Sigmoid colon (tissue), 7 donors: ENCODE data around the gene FSTL5. TPM values are rescaled to one million over a fixed set of nuclear protein-coding genes. Genes with fewer than 3 reads are reported as not detected.

Experiments used
- DNase-seq: peaks from one replicate; pipeline ENCODE4 v3.0.0-alpha.2; 2019
- H3K27ac ChIP-seq, 4 donors: fragments of 200-600 bp; sonication (generic); one replicate each; pipeline ENCODE4 v1.5.1; 2016 to 2019; ENCODE audit warnings: mild to moderate bottlenecking in 1 of 4
- H3K27me3 ChIP-seq, 3 donors: fragments of 200-600 bp; sonication (generic); one replicate each; pipeline ENCODE4 v1.5.1; 2019; ENCODE audit warnings: mild to moderate bottlenecking in 1 of 3
- H3K36me3 ChIP-seq, 4 donors: fragments of 200-600 bp; sonication (generic); one replicate each; pipeline ENCODE4 v1.5.1; 2016 to 2019
- H3K4me1 ChIP-seq, 4 donors: fragments of 200-600 bp; sonication (generic); one replicate each; pipeline ENCODE4 v1.5.1; 2017 to 2019
- H3K4me3 ChIP-seq, 4 donors: fragments of 200-600 bp; sonication (generic); one replicate each; pipeline ENCODE4 v1.5.1; 2017 to 2019; ENCODE audit warnings: mild to moderate bottlenecking in 2 of 4, moderate library complexity in 1 of 4
- H3K9me3 ChIP-seq, 4 donors: fragments of 200-600 bp in 3 of 4; sonication (generic) in 3 of 4; one replicate each; pipeline versions ENCODE4 v1.5.1 to v1.6.1; 2013 to 2019
- EP300 ChIP-seq, 4 donors: sonication (generic); formaldehyde crosslinking; IDR thresholded peaks; one replicate each; pipeline ENCODE4 v1.6.1; 2017; ENCODE audit warnings: antibody characterized with exemption in 4 of 4
- POLR2A ChIP-seq, 2 donors: fragments of 450-650 bp; IDR thresholded peaks; one replicate each; pipeline ENCODE4 v1.6.1; 2016; ENCODE audit warnings: antibody characterized with exemption in 2 of 2, mild to moderate bottlenecking in 2 of 2, moderate library complexity in 2 of 2
- POLR2AphosphoS5 ChIP-seq, 4 donors: sonication (generic); formaldehyde crosslinking; IDR thresholded peaks; one replicate each; pipeline ENCODE4 v1.6.1; 2017; ENCODE audit warnings: antibody characterized with exemption in 4 of 4
- WGBS, 2 donors: extraction: QIAGEN DNeasy Blood & Tissue Kit; methylation state at CpG; one replicate each; pipeline ENCODE4 v1.1.7; 2013; 5-methylcytosine and 5-hydroxymethylcytosine counted together
- intact Hi-C: fragments of 100-400 bp; cut with DNase I; formaldehyde crosslinking; loops from one replicate; pipeline ENCODE4 v1.15.1; 2023
- polyA plus RNA-seq, 3 donors: library from polyadenylated mRNA; stranded (reverse); fragments of 200-250 nt; gene quantifications; one replicate each; pipeline ENCODE4 v1.2.3, GENCODE V29; 2013
- total RNA-seq, 4 donors: library from RNA; depleted of rRNA; stranded (reverse); fragments of >200 nt; gene quantifications; one replicate each; pipeline ENCODE4 v1.1.0, GENCODE V29; 2016
- TF ChIP-seq, protein P1 (sequence below), 4 experiments: fragments of 450-650 bp in 3 of 4; fragments of 200-600 bp in 1 of 4; IDR thresholded peaks; one replicate each; pipeline ENCODE4 v1.5.1; 2016 to 2019; ENCODE audit warnings: antibody characterized with exemption in 4 of 4, mild to moderate bottlenecking in 3 of 4, moderate library complexity in 2 of 4
- donor health status: healthy with polysubstance abuse.
- donor health status: Bipolar disorder and iron deficiency.
- donor health status: healthy.

Gene FSTL5
- total and polyA plus RNA-seq, 7 donors = 0.42 to 1.8 (median 0.82) TPM; not detected in 2

- Histone ChIP-seq H3K27ac (no peak overlapping the region), H3K4me3 (no peak overlapping the region), H3K4me1 (no peaks in the 10 kb centered on the region), H3K36me3 (no peaks in the 10 kb centered on the region), H3K27me3 (no peaks in the 10 kb centered on the region), H3K9me3 (no peaks in the 10 kb centered on the region)
- no peak for DNase-seq
- intact Hi-C loops = no loop called here
- WGBS, 2 donors = 64 to 85% methylated on average over 2 of the region's 2 CpGs
- no peak for TF ChIP-seq POLR2A (IDR thresholded peaks at IDR 0.05)
- no peak for TF ChIP-seq POLR2AphosphoS5 (IDR thresholded peaks at IDR 0.05)
- no peak for TF ChIP-seq EP300 (IDR thresholded peaks at IDR 0.05)
- TF ChIP-seq, protein P1, sequence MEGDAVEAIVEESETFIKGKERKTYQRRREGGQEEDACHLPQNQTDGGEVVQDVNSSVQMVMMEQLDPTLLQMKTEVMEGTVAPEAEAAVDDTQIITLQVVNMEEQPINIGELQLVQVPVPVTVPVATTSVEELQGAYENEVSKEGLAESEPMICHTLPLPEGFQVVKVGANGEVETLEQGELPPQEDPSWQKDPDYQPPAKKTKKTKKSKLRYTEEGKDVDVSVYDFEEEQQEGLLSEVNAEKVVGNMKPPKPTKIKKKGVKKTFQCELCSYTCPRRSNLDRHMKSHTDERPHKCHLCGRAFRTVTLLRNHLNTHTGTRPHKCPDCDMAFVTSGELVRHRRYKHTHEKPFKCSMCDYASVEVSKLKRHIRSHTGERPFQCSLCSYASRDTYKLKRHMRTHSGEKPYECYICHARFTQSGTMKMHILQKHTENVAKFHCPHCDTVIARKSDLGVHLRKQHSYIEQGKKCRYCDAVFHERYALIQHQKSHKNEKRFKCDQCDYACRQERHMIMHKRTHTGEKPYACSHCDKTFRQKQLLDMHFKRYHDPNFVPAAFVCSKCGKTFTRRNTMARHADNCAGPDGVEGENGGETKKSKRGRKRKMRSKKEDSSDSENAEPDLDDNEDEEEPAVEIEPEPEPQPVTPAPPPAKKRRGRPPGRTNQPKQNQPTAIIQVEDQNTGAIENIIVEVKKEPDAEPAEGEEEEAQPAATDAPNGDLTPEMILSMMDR (IDR thresholded peaks at IDR 0.05) = no peak
Measured at GRCh38 chr4:162010362-162010761, 153.4 kb downstream of the FSTL5 start.

DNA sequence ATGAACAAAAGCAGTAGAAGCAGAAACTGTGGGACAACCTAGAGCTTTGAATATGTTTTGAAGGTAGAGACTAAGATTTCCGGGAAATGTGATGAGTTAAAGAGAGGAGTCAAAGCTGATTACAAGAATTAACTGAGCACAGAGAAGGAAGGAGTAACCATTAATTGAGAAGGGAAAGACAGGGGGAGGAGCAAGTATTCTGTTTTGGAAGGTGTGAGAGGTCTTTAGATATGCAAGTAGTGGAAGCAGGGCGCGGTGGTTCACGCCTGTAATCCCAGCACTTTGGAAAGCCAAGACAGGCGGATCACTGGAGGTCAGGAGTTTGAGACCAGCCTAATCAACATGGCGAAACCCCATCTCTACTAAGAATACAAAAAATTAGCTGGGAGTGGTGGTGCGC is 171.5 kb downstream of the FSTL5 start:
- Histone ChIP-seq H3K27me3 (no peaks in the 10 kb centered on the region), H3K27ac (no peak overlapping the region), H3K4me1 (no peaks in the 10 kb centered on the region), H3K4me3 (no peak overlapping the region), H3K9me3 (no peaks in the 10 kb centered on the region), H3K36me3 (no peaks in the 10 kb centered on the region)
- no peak for TF ChIP-seq EP300 (IDR thresholded peaks at IDR 0.05)
- no peak for TF ChIP-seq POLR2AphosphoS5 (IDR thresholded peaks at IDR 0.05)
- TF ChIP-seq, protein P1 (IDR thresholded peaks at IDR 0.05) = no peak
- no peak for TF ChIP-seq POLR2A (IDR thresholded peaks at IDR 0.05)
- 87 to 91% methylated on average over 7 of the region's 7 CpGs for WGBS, 2 donors
- intact Hi-C loops = no loop called here
- DNase-seq = no peak

DNA sequence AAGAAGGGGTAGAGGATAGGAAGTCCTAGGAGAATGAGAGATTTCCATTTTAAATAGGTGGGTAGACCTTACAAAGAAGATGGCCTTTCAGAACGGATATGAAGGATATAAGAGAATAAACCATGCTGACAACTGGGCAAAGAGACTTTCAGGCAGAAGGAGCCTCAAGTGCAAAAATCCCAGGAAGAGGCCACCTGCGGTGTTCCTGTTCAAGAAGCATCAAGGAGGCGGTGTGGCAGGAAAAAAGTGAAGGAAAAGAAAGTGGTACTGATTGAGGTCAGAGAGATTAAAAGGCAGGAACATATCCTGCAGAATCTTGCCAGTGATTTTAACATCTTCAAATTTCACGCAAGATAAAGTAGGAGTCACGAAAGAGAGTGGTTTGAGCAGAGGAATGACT is 172.0 kb downstream of the FSTL5 start:
- TF ChIP-seq, protein P1 (IDR thresholded peaks at IDR 0.05) = no peak
- TF ChIP-seq EP300 (IDR thresholded peaks at IDR 0.05) = no peak
- no peak for TF ChIP-seq POLR2AphosphoS5 (IDR thresholded peaks at IDR 0.05)
- no peak for TF ChIP-seq POLR2A (IDR thresholded peaks at IDR 0.05)
- Histone ChIP-seq H3K4me1 (no peaks in the 10 kb centered on the region), H3K27me3 (no peaks in the 10 kb centered on the region), H3K4me3 (no peak overlapping the region), H3K36me3 (no peaks in the 10 kb centered on the region), H3K27ac (no peak overlapping the region), H3K9me3 (no peaks in the 10 kb centered on the region)
- intact Hi-C loops = no loop called here
- 78 to 82% methylated on average over 5 of the region's 5 CpGs for WGBS, 2 donors
- DNase-seq = no peak

DNA sequence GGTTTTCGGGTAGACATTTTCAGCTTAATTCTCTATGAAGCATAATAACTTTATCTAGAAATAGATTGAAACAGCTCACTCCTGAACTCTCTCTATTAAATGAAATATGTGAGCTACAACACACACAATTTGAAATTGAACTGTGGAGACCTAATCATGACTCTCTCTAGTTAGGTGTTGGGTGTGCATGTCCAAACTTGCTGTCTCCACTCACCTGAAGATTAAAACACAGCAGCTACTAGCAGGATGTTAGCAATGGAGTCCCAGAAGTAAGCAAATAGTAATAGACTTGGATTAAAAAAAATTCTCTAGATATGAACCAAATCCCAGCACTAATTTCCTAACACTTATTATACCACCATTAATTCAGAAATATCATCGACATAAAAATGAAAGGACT is 173.1 kb downstream of the FSTL5 start:
- Histone ChIP-seq H3K9me3 (no peaks in the 10 kb centered on the region), H3K36me3 (no peaks in the 10 kb centered on the region), H3K4me1 (no peaks in the 10 kb centered on the region), H3K27me3 (no peaks in the 10 kb centered on the region), H3K4me3 (no peak overlapping the region), H3K27ac (no peak overlapping the region)
- DNase-seq = no peak
- TF ChIP-seq, protein P1 (IDR thresholded peaks at IDR 0.05) = no peak
- TF ChIP-seq EP300 (IDR thresholded peaks at IDR 0.05) (no peak), POLR2AphosphoS5 (IDR thresholded peaks at IDR 0.05) (no peak), POLR2A (IDR thresholded peaks at IDR 0.05) (no peak)
- intact Hi-C loops = no loop called here
- WGBS, 2 donors = 90 to 94% methylated on average over 2 of the region's 2 CpGs

DNA sequence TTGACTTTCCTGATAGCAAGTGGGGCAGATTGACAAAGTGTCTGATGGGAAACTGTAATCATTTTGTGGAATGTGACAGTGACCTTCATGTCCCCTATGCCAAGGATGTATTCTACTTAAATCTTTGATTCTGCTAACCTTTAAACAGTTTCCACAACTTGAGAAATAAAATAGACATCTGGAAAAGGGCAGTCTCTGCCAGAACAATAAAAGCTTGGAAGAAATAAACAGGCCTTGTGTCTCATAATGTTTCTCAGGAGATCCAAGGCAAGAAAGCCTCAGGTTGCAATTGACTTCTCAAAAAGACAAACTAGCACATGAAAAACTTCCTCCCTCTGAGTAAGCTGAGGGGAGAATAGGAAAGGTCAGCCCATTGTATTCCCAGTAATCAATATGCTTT is 174.9 kb downstream of the FSTL5 start:
- TF ChIP-seq, protein P1 (IDR thresholded peaks at IDR 0.05) = no peak
- TF ChIP-seq POLR2A (IDR thresholded peaks at IDR 0.05) (no peak), POLR2AphosphoS5 (IDR thresholded peaks at IDR 0.05) (no peak), EP300 (IDR thresholded peaks at IDR 0.05) (no peak)
- no peak for DNase-seq
- H3K27me3 ChIP-seq = no peaks in the 10 kb centered on the region
- no peak overlapping the region for H3K27ac ChIP-seq
- no peak overlapping the region for H3K4me3 ChIP-seq
- no peaks in the 10 kb centered on the region for H3K36me3 ChIP-seq
- H3K9me3 ChIP-seq = no peaks in the 10 kb centered on the region
- no peaks in the 10 kb centered on the region for H3K4me1 ChIP-seq
- intact Hi-C loops = no loop called here
